Sciatic nerve (tissue), 2 donors: Measurements from ENCODE around the gene IL13. TPM values are rescaled to one million over a fixed set of nuclear protein-coding genes. Genes with fewer than 3 reads are reported as not detected.
"Not testable (repeated sequence)": the region's sequence is repeated elsewhere in the genome, so short reads cannot be mapped to it uniquely, and the experiment has no call there.

Source experiments
- ATAC-seq: fragments of 200-7000 bp; cut with Tn5 transposase; one replicate; pipeline ENCODE4 v1.9.1; 2020; ENCODE audit warnings: mild to moderate bottlenecking, moderate library complexity
- DNase-seq: peaks from one replicate; pipeline ENCODE4 v3.0.0-alpha.2; 2020; ENCODE audit warnings: low spot score
- intact Hi-C: fragments of 100-400 bp; cut with DNase I; formaldehyde crosslinking; loops from one replicate; pipeline ENCODE4 v1.14.2; 2022
- total RNA-seq: library from RNA; stranded (reverse); fragmentation: NEBNext Ultra II Directional; extraction: Animal tissue kit (Norgen Biotek cat#: 25700); gene quantifications from one replicate; pipeline ENCODE4 v1.2.1, GENCODE V29; 2021
- donor health status: DM: no; HTN: no; CAD: no.
- donor health status: DM: no; HTN: no; CAD: no.

IL13 gene
- not detected for total RNA-seq

DNA sequence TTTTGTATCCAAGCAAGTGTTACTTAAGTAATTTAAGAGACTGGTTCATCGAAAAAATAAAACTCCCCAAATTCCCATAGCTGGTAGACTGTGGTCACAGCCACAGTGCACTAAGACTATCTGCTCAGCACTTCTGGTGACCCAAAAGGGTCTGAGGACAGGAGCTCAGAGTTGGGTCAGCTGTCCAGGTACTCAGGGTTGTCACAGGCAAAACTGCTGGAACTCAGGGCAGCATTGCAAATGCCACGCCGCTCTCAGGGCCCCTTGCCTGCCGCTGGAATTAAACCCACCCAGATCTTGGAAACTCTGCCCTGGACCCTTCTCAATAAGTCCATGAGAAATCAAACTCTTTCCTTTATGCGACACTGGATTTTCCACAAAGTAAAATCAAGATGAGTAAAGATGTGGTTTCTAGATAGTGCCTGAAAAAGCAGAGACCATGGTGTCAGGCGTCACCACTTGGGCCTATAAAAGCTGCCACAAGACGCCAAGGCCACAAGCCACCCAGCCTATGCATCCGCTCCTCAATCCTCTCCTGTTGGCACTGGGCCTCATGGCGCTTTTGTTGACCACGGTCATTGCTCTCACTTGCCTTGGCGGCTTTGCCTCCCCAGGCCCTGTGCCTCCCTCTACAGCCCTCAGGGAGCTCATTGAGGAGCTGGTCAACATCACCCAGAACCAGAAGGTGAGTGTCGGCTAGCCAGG lies at the start of gene IL13:
Gene IL13, plus strand, starts transcription at position 498 of the 705 bp plus-strand sequence. Its CDS starts 14 bp downstream, at position 512.
- intact Hi-C loops, result no loop called here
- no peak for DNase-seq
- no peak for ATAC-seq

DNA sequence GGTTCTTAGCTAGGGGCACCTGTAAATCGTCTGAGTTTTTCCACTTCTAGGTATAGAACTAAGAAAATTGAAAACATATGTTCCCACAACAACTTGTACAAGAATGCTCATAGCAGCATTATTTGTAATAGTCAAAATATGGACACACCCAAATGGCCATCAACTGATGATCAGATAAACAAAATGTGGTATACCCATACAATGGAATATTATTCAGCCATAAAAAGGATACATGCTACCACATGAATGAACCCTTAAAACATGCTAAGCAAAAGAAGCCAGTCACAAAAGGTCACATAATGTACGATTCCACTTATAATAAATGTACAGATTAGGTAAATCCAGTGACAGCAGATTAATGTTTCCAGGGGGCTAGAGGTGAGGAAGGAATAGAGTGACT lies 46.0 kb upstream of the IL13 start:
- ATAC-seq (no peak), DNase-seq (no peak)
- intact Hi-C loops, result no loop called here

DNA sequence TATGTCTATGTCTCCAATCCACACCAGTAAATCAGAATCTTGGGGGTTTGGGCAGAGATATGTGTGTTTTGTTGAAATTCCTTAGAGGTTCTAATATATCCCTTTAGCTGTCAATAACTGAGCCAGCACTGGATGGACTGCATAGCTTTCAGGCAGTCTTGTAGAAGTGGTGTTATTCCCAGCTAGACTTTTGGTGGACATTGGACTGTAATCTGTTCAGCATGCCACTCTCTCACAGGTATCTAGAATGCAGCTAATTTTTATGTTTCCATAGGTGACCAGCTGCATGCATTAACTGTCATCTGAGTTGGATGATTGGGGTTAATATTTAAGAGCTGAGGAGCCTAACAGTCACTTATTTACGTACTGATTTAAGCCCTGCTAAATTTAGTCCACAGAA lies 45.1 kb upstream of the IL13 start:
- ATAC-seq, result no peak
- DNase-seq, result no peak
- intact Hi-C loops, result no loop called here

DNA sequence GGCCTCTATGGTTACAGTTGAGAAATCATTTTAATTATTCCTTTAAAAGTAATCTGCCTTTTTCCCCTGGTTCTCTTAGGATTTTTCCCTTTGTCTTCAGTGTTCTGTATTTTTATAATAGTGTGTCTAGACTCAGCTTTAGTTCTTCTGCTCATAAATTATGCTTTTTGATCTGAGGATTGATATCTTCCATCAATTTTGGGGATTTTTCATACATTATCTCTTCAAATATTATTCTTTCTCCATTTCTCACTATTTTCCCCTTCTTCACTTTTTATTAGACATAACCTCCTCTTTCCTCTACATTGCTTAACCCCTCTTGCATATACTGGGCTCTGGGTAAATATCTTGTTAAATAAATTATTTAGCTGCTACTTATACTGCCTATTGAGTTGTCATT lies 36.3 kb upstream of the IL13 start:
- DNase-seq, result no peak
- no peak for ATAC-seq
- intact Hi-C loops, result no loop called here

DNA sequence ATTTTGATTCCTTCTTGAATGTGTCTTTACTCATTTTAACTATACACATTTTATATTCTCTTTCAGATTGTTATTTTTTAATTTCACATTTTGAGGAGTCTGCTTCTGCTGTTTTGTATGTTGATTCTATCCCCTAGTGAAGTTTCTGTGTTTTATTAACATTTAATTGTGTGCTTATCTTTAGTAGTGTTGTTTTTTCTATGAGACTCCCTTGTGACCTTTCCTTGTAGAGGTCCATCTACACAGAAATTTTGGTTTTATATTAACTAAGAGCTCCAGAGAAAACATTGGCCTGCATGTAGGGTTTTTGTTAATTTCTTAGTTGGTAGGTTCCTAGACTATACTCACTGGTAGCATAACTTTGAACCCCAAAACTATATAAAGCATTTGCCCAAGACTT lies 35.4 kb upstream of the IL13 start:
- ATAC-seq (no peak), DNase-seq (no peak)
- intact Hi-C loops, result no loop called here

DNA sequence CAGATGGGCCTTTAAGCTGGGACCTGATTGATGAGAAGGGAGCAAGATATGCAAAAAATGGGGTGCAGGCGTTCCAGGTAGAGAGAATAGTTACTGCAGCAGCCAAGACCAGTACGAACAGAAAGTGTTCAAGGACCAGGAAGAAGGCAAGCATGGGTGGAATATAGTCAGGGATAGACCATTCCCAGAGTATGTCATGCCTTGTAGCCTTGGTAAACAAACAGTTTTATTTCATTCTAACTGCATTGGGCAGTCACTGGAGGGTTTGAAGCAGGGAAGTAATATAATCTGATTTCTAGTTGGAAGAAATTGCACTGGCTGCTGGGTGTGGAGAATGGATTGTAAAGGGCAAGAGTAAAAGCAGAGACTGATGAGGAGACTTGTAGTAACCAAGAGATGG lies 30.5 kb upstream of the IL13 start:
- no peak for DNase-seq
- ATAC-seq, result no peak

DNA sequence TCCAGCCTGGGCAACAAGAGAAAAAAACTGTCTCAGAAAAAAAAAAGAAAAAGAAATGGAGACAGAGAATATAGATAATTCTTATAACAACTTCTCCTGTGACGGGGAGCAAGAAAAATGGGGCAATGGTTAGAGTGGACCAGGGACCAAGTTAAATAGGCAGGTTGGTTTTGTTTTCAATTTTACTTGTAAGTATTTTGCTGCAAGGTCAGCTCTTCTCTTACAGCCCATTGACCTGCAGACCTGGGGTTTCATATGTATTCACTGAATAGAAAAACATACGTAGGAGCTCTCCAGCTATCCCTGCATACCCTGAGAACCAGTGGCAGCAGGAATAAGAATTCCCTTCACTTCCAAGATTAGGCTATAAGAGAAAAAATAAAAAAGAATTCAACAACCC lies 29.2 kb upstream of the IL13 start:
- no peak for DNase-seq
- intact Hi-C loops, result no loop called here
- ATAC-seq, result no peak

More for the DNA sequence above, 30.5 kb upstream of the IL13 start:
- intact Hi-C loops, result no loop called here

DNA sequence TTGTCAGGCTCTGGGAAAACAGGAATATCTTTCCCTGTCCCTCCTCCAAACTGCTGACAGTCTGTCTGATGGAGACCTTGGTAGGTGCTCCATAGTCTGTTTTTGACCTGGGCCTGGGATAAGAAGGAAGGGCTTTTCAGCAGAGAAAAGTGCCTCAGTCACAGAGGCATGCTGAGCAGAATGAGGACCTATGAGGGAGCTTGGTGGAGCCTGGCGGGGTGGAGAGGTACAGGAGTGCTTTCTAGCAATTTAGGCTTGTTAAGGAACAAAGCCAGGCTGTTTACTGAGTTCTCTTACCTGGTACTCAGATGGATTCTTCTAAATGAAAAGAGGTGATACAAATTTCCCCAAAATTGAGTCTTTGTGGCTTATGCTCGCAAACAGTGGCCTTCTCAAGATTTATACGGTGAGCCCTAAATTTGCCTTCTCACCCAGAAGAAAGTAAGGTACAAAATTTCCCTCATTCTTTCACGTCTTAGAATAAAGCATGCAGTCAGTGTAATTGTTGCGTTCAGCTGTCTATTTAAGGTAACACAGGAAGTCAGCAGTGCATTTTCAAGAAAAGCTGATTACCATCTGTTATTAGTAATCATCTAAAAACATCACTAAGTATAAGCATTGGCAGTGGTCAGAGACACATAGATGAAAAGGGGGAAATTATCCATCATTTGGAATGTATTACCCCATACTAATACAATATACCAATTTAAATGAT lies 28.6 kb upstream of the IL13 start:
- intact Hi-C loops, result no loop called here
- no peak for DNase-seq
- no peak for ATAC-seq

DNA sequence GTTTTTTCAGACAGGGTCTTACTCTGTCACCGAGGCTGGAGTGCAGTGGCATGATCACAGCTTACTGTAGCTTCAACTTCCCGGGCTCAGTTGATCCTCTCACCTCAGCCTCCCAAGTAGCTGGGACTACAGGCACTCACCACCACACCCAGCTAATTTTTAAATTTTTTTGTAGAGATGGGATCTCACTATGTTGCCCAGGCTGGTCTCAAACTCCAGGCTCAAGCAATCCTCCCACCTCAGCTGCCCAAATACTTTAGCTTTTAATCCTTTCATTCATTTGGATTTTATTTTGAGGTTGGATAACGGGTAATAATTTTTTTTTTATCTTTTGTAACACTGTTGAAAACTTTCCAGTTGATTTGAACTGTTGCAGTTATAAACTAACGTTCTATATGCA lies 24.4 kb upstream of the IL13 start:
- ATAC-seq, intact Hi-C loops, DNase-seq: not testable (repeated sequence)

DNA sequence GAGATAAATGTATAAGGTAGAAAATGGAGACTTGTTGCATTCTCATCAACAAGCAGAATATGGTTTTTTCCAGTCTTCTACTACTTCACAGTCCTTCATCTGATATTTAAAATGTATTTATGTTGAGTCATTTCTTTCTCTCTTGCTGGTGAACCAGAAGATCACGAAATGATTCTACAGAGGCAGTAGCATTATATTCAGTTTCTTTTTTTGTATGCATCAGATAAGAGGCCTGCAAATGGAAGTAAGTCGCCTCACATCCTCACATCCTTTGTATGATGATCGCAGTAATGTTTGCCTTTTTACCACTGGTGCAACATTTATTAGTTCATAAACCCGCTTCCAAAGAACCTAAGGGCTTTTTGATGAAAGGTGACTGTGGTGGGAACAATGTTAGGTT lies 22.1 kb upstream of the IL13 start:
- ATAC-seq (no peak), DNase-seq (no peak)
- intact Hi-C loops, result no loop called here

DNA sequence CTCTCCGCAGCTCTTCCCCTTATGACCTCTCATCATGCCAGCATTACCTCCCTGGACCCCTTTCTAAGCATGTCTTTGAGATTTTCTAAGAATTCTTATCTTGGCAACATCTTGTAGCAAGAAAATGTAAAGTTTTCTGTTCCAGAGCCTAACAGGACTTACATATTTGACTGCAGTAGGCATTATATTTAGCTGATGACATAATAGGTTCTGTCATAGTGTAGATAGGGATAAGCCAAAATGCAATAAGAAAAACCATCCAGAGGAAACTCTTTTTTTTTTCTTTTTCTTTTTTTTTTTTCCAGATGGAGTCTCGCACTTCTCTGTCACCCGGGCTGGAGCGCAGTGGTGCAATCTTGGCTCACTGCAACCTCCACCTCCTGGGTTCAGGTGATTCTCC lies 20.7 kb upstream of the IL13 start:
- intact Hi-C loops, result no loop called here
- ATAC-seq, result no peak

DNA sequence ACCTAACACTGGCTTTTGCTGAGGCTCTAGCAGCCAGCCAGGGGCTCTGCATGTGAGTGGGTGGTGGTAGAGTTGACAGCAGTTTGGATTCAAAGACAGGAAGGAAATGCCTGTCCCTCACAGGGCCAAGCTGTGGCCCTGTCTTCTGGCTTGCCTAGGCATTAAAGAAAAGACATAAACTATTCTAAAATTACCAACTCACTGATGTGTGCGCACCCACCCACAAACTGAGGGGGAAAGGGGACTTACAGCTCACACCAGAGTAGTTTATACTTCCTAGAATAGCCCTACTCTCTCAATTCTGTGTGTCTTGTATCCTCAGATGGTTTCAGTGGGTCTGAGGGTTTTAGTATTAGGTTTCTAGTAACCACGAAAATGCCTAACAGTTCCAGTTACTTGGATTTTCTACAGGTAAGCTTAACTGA lies 18.3 kb upstream of the IL13 start:
- DNase-seq (no peak), ATAC-seq (no peak)
- intact Hi-C loops, result no loop called here

More for the DNA sequence above, 20.7 kb upstream of the IL13 start:
- DNase-seq, result no peak

DNA sequence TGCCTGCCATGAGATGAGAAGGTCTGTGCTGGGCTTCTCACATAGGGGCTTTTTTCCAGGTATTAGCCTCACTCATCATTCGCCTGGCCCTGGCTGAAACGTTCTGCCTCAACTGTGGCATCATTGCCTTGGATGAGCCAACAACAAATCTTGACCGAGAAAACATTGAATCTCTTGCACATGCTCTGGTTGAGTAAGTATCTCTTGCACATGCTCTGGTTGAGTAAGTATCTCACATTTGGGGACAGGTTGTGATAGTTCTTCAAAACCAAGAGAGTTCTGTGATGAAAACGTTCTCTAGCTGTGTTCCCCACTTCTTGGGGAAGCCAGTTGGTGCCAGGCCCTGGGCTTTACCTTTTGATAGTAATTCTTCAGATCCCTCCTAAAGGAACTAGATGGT lies 17.4 kb upstream of the IL13 start:
- intact Hi-C loops, result no loop called here

DNA sequence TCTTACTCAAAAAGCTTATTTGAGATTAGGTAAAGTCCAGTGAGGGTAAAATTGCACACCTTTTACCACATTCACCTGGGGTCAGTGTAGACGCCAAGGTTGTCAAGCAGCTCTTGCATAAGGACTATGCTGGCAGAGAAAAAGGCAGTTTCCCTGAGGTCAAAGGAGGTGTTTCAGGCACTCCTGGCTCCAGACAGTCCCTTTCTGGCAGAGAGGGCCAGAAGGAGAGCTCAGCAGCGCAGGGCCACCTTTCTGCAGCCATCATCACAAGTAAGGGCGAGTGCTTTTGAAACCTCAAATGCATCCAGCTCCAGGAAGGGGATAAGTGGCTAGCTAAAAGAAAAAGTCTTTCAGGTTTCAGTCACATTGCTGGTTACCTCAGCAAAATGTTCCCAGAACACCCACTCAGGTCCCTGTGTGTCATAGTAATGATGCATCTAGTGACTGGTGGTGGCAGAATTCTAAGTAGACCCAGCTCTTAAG lies 16.7 kb upstream of the IL13 start:
- DNase-seq, result no peak
- no peak for ATAC-seq
- intact Hi-C loops, result no loop called here

More for the DNA sequence above, 17.4 kb upstream of the IL13 start:
- ATAC-seq (no peak), DNase-seq (no peak)

DNA sequence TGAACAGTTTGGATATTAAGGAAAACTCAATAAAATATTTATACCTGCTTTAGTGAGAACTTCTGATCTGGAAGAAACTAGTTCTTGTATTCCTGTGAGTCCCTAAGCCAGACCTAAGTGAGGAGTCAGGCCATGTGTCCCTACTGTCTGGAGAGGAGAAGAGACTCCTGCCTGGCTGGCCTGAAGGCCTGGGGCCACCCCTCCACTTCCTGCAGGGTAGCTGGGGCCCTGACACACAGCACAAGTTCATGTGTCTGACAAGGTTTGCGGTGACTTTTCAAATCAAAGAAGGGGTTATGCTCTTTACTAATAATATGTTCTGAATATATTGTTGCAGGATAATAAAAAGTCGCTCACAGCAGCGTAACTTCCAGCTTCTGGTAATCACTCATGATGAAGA lies 16.1 kb upstream of the IL13 start:
- DNase-seq (no peak), ATAC-seq (no peak)
- intact Hi-C loops, result no loop called here

DNA sequence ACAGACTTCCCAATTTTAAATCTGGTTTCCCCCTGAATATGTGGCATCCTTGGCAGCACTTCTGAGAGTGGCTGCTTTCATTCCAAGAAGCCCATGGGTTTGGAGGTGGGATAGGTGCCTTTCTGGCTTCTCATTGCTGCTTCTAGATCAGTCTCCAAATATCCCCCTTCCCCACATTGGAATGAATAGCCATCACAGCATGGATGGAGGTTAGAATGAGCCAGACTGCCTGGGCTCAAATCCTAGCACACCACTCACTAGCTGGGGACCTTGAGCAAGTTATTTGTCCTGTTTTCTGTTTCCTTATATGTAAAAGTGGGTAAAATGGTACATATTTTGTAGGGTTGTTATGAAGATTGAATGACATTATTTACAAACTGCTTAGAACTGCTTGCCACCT lies 13.8 kb upstream of the IL13 start:
- DNase-seq (no peak), ATAC-seq (no peak)
- intact Hi-C loops, result no loop called here

DNA sequence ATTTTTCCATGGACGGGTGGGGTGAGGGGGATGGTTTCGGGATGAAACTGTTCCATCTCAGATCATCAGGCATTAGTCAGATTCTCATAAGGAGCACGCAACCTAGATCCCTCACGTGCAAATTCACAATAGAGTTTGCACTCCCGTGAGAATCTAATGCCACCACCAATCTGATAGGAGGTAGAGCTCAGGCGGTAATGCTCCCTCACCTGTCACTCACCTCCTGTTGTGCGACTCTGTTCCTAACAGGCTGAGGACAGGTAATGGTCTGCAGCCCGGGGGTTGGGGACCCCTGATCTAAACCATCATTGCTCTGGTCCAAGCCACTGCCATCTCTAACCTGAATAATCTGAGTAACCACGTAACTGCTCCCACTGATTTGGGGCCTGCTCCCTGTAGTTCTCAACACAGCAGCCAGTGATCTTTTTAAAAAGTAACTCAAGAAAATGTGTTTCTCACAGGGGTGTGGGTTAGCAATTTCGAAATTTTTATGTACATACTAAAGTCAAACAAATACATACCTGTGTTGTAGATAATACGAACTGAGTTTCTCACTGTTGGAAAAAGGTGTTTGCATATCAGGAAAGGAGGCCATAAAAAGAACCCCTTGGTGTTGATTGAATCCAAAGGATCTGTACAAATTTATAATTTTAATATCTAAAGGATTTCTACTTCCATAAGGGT lies 11.2 kb upstream of the IL13 start:
- intact Hi-C loops, result no loop called here

DNA sequence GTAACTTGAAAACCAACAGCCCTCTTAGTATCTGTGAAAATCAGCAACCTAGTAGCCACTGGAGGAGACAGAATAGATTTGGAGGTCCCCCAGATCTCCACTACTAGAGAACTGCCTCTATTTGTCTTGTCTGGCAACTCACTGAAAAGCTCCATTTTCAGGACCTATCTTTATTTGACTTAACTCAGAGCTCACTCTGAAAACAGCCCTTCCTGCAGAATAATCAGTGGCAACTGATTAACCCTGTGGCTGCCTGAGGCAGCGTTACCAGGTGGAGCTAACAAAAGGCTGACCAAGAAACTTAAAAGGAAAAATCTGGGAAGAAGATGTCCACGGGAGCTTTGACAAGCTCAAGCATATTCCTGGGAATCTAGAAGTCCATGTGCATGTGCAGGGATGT lies 10.5 kb upstream of the IL13 start:
- intact Hi-C loops, result no loop called here
- no peak for ATAC-seq
- no peak for DNase-seq

More for the DNA sequence above, 11.2 kb upstream of the IL13 start:
- no peak for ATAC-seq
- no peak for DNase-seq

DNA sequence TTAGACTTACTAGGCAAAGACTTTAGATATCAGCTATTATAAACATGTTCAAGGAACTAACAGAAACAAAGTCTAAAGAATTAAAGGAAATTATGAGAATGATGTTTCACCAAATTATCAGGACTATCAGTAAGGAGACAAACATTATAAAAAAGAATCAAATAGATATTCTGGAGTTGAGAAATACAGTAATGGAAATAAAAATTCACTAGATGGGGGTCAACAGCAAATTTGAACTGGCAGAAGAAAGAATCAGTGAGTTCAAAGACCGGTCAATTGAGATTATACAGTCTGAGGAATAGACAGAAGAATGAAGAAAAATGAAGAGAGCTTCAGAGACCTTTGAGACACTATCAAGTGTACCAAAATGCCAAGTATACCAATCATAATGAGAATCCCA lies 9.6 kb upstream of the IL13 start:
- DNase-seq (no peak), ATAC-seq (no peak)
- intact Hi-C loops, result no loop called here

DNA sequence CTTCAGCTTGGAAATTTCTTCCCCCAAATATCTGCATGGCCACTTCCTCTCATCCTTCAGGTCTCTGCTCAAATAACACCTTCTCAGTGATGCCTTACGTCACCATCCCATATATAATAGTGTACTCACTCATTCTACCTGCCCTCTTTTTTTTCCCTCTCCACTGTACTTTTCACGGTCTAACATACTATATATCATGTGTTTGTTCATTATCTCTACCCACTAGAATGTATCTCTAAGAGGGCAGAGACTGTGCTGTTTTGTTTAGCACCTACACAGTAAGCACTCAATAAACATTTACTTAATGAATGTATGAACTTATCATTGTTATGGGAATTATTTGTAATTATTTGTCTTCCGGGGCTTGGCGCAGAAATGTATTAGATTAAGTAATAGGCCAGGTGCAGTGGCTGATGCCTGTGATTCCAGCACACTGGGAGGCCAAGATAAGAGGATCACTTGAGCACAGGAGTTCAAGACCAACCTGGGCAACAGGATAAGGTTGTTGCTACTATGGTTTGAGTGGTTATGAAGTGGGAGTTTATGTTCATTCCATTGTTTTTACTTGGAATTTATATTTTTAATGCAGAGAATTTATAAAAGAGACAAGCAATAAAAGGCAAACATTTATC lies 6.0 kb upstream of the IL13 start:
- intact Hi-C loops, result no loop called here
- DNase-seq (no peak), ATAC-seq (no peak)
